EL (cell line): ENCODE measurements around the gene TMSB4Y.

Experiments
- DNase-seq: peaks from one replicate; pipeline ENCODE4 v3.0.0-alpha.2; 2016

TMSB4Y gene

GRCh38 chrY:13703568-13703968 lies at the start of gene TMSB4Y:
Gene TMSB4Y, plus strand, starts transcription at chrY:13703899.
- DNase-seq = peak; percentile 52

- no peak for DNase-seq
Measured at GRCh38 chrY:13664162-13664561, 39.5 kb upstream of the TMSB4Y start.

- no peak for DNase-seq
Measured at GRCh38 chrY:13671122-13671521, 32.6 kb upstream of the TMSB4Y start.

GRCh38 chrY:13702276-13702675 lies 1.4 kb upstream of the TMSB4Y start:
- DNase-seq = no peak

- DNase-seq = peak; percentile 6
Measured at GRCh38 chrY:13704121-13704930, 627 bp downstream of the TMSB4Y start.

- DNase-seq = no peak
Measured at GRCh38 chrY:13705197-13705596, 1.5 kb downstream of the TMSB4Y start.

- DNase-seq = no peak
Measured at GRCh38 chrY:13708038-13708437, 4.3 kb downstream of the TMSB4Y start.

GRCh38 chrY:13718996-13719395 lies 15.3 kb downstream of the TMSB4Y start:
- DNase-seq = no peak

- DNase-seq = no peak
Measured at GRCh38 chrY:13729517-13729916, 25.8 kb downstream of the TMSB4Y start.

- DNase-seq = peak; percentile 3
Measured at GRCh38 chrY:13738618-13739017, 34.9 kb downstream of the TMSB4Y start.

GRCh38 chrY:13751289-13752071 lies 47.8 kb downstream of the TMSB4Y start:
- DNase-seq = no peak

- no peak for DNase-seq
Measured at GRCh38 chrY:13754661-13755060, 51.0 kb downstream of the TMSB4Y start.
